Type B pancreatic cell (in vitro differentiated cells): ENCODE results near the gene SHB. TPM values are rescaled to one million over a fixed set of nuclear protein-coding genes. Genes with fewer than 3 reads are reported as not detected.

ENCODE experiments used
- DNase-seq: peaks from one replicate; pipeline ENCODE4 v3.0.0; 2021; ENCODE audit warnings: mixed read lengths; ENCODE audit not compliant: unreplicated experiment; ENCODE audit errors: extremely low spot score
- H3K27ac Mint-ChIP-seq: 2 replicates; pipeline ENCODE4 v1.8.0; 2021; ENCODE audit warnings: mild to moderate bottlenecking, mixed read lengths
- H3K27me3 Mint-ChIP-seq: 2 replicates; pipeline ENCODE4 v1.8.0; 2021; ENCODE audit warnings: mixed read lengths
- H3K36me3 Mint-ChIP-seq: 2 replicates; pipeline ENCODE4 v1.8.0; 2021; ENCODE audit warnings: mixed read lengths
- H3K4me1 Mint-ChIP-seq: one replicate; pipeline ENCODE4 v1.8.0; 2021; ENCODE audit warnings: mixed read lengths; ENCODE audit not compliant: unreplicated experiment
- H3K4me3 Mint-ChIP-seq: 2 replicates; pipeline ENCODE4 v1.8.0; 2021; ENCODE audit warnings: mild to moderate bottlenecking, mixed read lengths
- H3K9me3 Mint-ChIP-seq: 2 replicates; pipeline ENCODE4 v1.8.0; 2021; ENCODE audit warnings: mixed read lengths
- CTCF ChIP-seq: fragments of 200-600 bp; sonication (generic); conservative IDR thresholded peaks from 2 replicates; pipeline ENCODE4 v1.5.0; 2021; ENCODE audit warnings: antibody characterized with exemption, mild to moderate bottlenecking
- long read RNA-seq: library from polyadenylated mRNA; unstranded; transcript quantifications from one replicate; pipeline ENCODE4 v2.0.0, GENCODE V29; 2020
- total RNA-seq: library from RNA; stranded (reverse); gene quantifications from 2 replicates; pipeline ENCODE4 v1.2.1, GENCODE V29; 2021; ENCODE audit warnings: low replicate concordance

SHB gene
- 14.4 and 20.0 TPM in 2 replicates for total RNA-seq
- long read RNA-seq, partial matches to known transcripts = 1 of 2 reads
- long read RNA-seq, other reads (novel, unspliced or antisense) = 1 of 2 reads

GRCh38 chr9:38068701-38069628 is at the start of gene SHB:
TSS of gene SHB (minus strand) at chr9:38069227. CDS start at chr9:38068645, 582 bp downstream.
- Mint-ChIP-seq H3K4me1 (peaks cover 46% of the 10 kb centered on the region), H3K27me3 (peaks cover 3% of the 10 kb centered on the region), H3K9me3 (no peaks in the 10 kb centered on the region), H3K4me3 (peak within 1 kb of the TSS; percentile 95), H3K27ac (peak within 1 kb of the TSS; percentile 89), H3K36me3 (no peaks in the 10 kb centered on the region)
- DNase-seq = peak; percentile 83
- TF ChIP-seq CTCF = peak; percentile 57

- TF ChIP-seq CTCF = no peak
- no peaks in the 10 kb centered on the region for H3K36me3 Mint-ChIP-seq
- no peaks in the 10 kb centered on the region for H3K9me3 Mint-ChIP-seq
- peaks cover 4% of the 10 kb centered on the region for H3K4me1 Mint-ChIP-seq
- H3K27ac Mint-ChIP-seq = no peak overlapping the region
- peak; percentile 44 for DNase-seq
- peaks cover 9% of the 10 kb centered on the region for H3K27me3 Mint-ChIP-seq
- no peak overlapping the region for H3K4me3 Mint-ChIP-seq
Measured at GRCh38 chr9:38117651-38118050, 48.6 kb upstream of the SHB start.

- no peak overlapping the region for H3K27ac Mint-ChIP-seq
- TF ChIP-seq CTCF = no peak
- DNase-seq = peak; percentile 18
- no peak overlapping the region for H3K4me3 Mint-ChIP-seq
- H3K36me3 Mint-ChIP-seq = no peaks in the 10 kb centered on the region
- no peaks in the 10 kb centered on the region for H3K9me3 Mint-ChIP-seq
- peaks cover 4% of the 10 kb centered on the region for H3K4me1 Mint-ChIP-seq
- H3K27me3 Mint-ChIP-seq = peaks cover 13% of the 10 kb centered on the region
Measured at GRCh38 chr9:38114905-38115304, 45.9 kb upstream of the SHB start.

GRCh38 chr9:38112456-38112855 is 43.4 kb upstream of the SHB start:
- H3K36me3 Mint-ChIP-seq = no peaks in the 10 kb centered on the region
- peaks cover 13% of the 10 kb centered on the region for H3K27me3 Mint-ChIP-seq
- DNase-seq = no peak
- H3K4me3 Mint-ChIP-seq = no peak overlapping the region
- no peaks in the 10 kb centered on the region for H3K9me3 Mint-ChIP-seq
- no peaks in the 10 kb centered on the region for H3K4me1 Mint-ChIP-seq
- TF ChIP-seq CTCF = no peak
- no peak overlapping the region for H3K27ac Mint-ChIP-seq

GRCh38 chr9:38112049-38112448 is 43.0 kb upstream of the SHB start:
- no peak for TF ChIP-seq CTCF
- peaks cover 13% of the 10 kb centered on the region for H3K27me3 Mint-ChIP-seq
- peak; percentile 24 for DNase-seq
- no peaks in the 10 kb centered on the region for H3K9me3 Mint-ChIP-seq
- H3K4me3 Mint-ChIP-seq = no peak overlapping the region
- no peak overlapping the region for H3K27ac Mint-ChIP-seq
- H3K4me1 Mint-ChIP-seq = no peaks in the 10 kb centered on the region
- no peaks in the 10 kb centered on the region for H3K36me3 Mint-ChIP-seq
